ENCODE measurements around the gene UBXN6.

DNA sequence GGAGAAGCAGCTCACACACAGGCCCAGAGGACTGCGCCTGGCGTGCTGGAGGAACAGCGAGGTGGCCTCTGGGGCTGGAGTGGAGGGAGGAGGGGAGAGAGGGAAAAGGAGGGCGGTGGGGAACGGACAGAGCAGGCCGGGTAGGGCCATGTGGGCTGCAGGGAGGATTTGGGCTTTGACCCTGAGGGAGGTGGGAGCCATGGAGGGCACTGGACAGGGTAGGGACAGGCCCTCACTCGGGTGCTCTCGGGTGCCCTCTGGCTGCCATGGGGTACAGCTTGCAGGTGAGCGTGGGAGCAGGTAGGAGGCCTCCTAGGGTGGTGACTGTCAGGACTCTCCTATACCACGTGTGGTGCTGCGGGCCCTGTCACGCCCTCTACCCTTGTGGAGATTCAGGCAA lies 37.9 kb upstream of the UBXN6 start:
- TF ChIP-seq EZH2 (IDR thresholded peaks at IDR 0.05; ENCODE audit: insufficient read depth, low read length) (no peak), CTCF (IDR thresholded peaks at IDR 0.05; ENCODE audit: insufficient read depth, low read depth, low read length) (no peak)
